ENCODE results near the gene SIRT4.

Gene SIRT4

GRCh38 chr12:120337730-120338129 lies 35.6 kb downstream of the SIRT4 start:
- Histone ChIP-seq H3K9me3 (no peaks in the 10 kb centered on the region), H3K27ac (no peak overlapping the region), H3K4me1 (no peaks in the 10 kb centered on the region), H3K36me3 (no peaks in the 10 kb centered on the region), H3K27me3 (peaks cover 0 to 15% of the 10 kb centered on the region in 2 donors), H3K4me3 (no peak overlapping the region)
- no peak for TF ChIP-seq CTCF (IDR thresholded peaks at IDR 0.05)
- intact Hi-C loops (cut with DNase I; ENCODE audit: low total_unique reads) = no loop called here
- DNase-seq = no peak

GRCh38 chr12:120339256-120339655 lies 37.1 kb downstream of the SIRT4 start:
- Histone ChIP-seq H3K4me1 (no peaks in the 10 kb centered on the region), H3K9me3 (no peaks in the 10 kb centered on the region), H3K36me3 (no peaks in the 10 kb centered on the region), H3K4me3 (no peak overlapping the region), H3K27ac (no peak overlapping the region), H3K27me3 (peaks cover 0 to 17% of the 10 kb centered on the region in 2 donors)
- no peak for DNase-seq
- intact Hi-C loops (cut with DNase I; ENCODE audit: low total_unique reads) = no loop called here
- no peak for TF ChIP-seq CTCF (IDR thresholded peaks at IDR 0.05)

GRCh38 chr12:120342175-120343038 lies 40.3 kb downstream of the SIRT4 start:
- no peak for DNase-seq
- H3K36me3 ChIP-seq = no peaks in the 10 kb centered on the region
- no peak overlapping the region for H3K4me3 ChIP-seq
- intact Hi-C loops (cut with DNase I; ENCODE audit: low total_unique reads) = no loop called here
- H3K4me1 ChIP-seq = no peaks in the 10 kb centered on the region
- no peak overlapping the region for H3K27ac ChIP-seq
- H3K27me3 ChIP-seq = peaks cover 0 to 32% of the 10 kb centered on the region in 2 donors
- no peak for TF ChIP-seq CTCF (IDR thresholded peaks at IDR 0.05)
- no peaks in the 10 kb centered on the region for H3K9me3 ChIP-seq

- no peak for DNase-seq
- no peak for TF ChIP-seq CTCF (IDR thresholded peaks at IDR 0.05)
- Histone ChIP-seq H3K27ac (no peak overlapping the region), H3K36me3 (no peaks in the 10 kb centered on the region), H3K9me3 (no peaks in the 10 kb centered on the region), H3K27me3 (peaks cover 0 to 32% of the 10 kb centered on the region in 2 donors), H3K4me3 (no peak overlapping the region), H3K4me1 (no peaks in the 10 kb centered on the region)
- intact Hi-C loops (cut with DNase I; ENCODE audit: low total_unique reads) = no loop called here
These were observed 41.0 kb downstream of the SIRT4 start for GRCh38 chr12:120343039-120343537.

- Histone ChIP-seq H3K4me3 (no peak overlapping the region), H3K27me3 (peaks cover 0 to 32% of the 10 kb centered on the region in 2 donors), H3K27ac (no peak overlapping the region), H3K9me3 (no peaks in the 10 kb centered on the region), H3K36me3 (no peaks in the 10 kb centered on the region), H3K4me1 (no peaks in the 10 kb centered on the region)
- DNase-seq = no peak
- TF ChIP-seq CTCF (IDR thresholded peaks at IDR 0.05) = no peak
- intact Hi-C loops (cut with DNase I; ENCODE audit: low total_unique reads) = no loop called here
These were observed 41.6 kb downstream of the SIRT4 start for GRCh38 chr12:120343692-120344091.
